ENCODE measurements around the gene NDUFAF5.

- no peak for TF ChIP-seq CTCF (IDR thresholded peaks at IDR 0.05)
- TF ChIP-seq ZFX (IDR thresholded peaks at IDR 0.05; ENCODE audit: borderline replicate concordance) = no peak
Measured at GRCh38 chr20:13784271-13784892, 446 bp upstream of the NDUFAF5 start.
